Sigmoid colon (tissue), 4 donors: ENCODE measurements around the gene POU3F3.

Experiments used
- CTCF ChIP-seq, 4 experiments: fragments of 450-650 bp in 3 of 4; fragments of 200-600 bp in 1 of 4; IDR thresholded peaks; one replicate each; pipeline ENCODE4 v1.5.1; 2016 to 2019; ENCODE audit warnings: antibody characterized with exemption in 4 of 4, mild to moderate bottlenecking in 3 of 4, moderate library complexity in 2 of 4
- EP300 ChIP-seq, 4 donors: sonication (generic); formaldehyde crosslinking; IDR thresholded peaks; one replicate each; pipeline ENCODE4 v1.6.1; 2017; ENCODE audit warnings: antibody characterized with exemption in 4 of 4
- POLR2A ChIP-seq, 2 donors: fragments of 450-650 bp; IDR thresholded peaks; one replicate each; pipeline ENCODE4 v1.6.1; 2016; ENCODE audit warnings: antibody characterized with exemption in 2 of 2, mild to moderate bottlenecking in 2 of 2, moderate library complexity in 2 of 2

DNA sequence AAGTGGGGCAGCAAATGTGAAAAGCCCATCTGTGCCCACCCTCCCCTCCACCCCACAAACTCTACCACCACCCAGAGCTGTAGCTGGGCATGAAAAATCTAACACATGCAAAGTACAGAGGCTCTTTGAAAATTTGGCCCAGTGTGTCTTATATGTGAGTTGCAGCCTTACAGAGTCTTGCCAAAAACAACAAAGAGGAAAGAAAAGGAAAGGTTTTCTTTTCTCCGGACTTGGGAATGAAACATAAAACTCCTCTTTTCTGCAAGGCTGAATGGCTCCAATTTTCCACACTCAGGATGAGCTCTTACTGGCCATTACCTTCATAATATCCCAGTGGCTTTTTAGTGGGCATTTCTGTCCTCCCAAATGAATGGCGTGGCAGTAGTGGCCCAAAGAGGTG, 27.9 kb upstream of the POU3F3 start:
- no peak for TF ChIP-seq CTCF (IDR thresholded peaks at IDR 0.05)
- no peak for TF ChIP-seq POLR2A (IDR thresholded peaks at IDR 0.05)
- TF ChIP-seq EP300 (IDR thresholded peaks at IDR 0.05): no peak
